GM12872 (cell line): ENCODE data around the gene DPY30.

Experiments used
- TF ChIP-seq, protein P1 (sequence below): IDR thresholded peaks from 3 replicates; pipeline ENCODE4 v1.5.1; 2011; ENCODE audit warnings: low read depth, mild to moderate bottlenecking, low read length, moderate library complexity; ENCODE audit not compliant: insufficient read depth

Gene DPY30

GRCh38 chr2:32061430-32061829 is 21.8 kb upstream of the DPY30 start:
- TF ChIP-seq, protein P1, sequence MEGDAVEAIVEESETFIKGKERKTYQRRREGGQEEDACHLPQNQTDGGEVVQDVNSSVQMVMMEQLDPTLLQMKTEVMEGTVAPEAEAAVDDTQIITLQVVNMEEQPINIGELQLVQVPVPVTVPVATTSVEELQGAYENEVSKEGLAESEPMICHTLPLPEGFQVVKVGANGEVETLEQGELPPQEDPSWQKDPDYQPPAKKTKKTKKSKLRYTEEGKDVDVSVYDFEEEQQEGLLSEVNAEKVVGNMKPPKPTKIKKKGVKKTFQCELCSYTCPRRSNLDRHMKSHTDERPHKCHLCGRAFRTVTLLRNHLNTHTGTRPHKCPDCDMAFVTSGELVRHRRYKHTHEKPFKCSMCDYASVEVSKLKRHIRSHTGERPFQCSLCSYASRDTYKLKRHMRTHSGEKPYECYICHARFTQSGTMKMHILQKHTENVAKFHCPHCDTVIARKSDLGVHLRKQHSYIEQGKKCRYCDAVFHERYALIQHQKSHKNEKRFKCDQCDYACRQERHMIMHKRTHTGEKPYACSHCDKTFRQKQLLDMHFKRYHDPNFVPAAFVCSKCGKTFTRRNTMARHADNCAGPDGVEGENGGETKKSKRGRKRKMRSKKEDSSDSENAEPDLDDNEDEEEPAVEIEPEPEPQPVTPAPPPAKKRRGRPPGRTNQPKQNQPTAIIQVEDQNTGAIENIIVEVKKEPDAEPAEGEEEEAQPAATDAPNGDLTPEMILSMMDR, result no peak

DNA sequence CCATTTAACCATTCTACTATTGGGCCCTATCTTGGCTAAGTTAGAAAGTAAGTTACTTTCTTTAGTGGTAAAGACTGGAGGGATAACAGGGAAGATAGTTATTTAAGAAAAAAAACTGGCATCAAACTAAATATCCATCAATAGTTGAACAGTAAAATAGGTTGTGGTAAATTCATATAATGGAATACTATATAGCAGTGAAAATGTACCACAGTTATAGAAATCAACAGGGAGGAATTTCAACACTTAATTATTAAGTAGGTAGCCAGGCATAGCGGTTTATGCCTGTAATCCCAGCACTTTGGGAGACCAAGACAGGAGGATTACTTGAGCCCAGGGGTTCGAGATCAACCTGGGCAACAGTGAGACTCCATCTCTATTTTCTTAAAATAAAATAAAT is 20.7 kb upstream of the DPY30 start:
- TF ChIP-seq, protein P1, result no peak

DNA sequence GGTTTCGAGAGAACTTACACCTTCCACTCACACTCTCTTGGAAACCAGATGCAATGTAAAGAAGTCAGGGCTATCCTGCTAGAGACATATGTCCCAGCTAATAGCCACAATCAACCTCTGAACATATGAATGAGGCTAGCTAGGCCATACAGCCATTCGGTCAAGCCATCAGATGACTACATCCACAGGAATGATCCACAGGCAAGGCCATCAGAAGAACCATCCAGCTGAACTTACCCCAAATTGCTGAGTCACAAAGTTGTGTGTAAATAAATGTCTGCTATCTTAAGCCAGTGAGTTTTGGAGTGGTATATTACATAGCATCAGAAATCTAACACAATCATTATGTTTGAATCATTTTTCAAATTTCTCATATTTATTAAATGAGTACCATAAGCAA is 18.5 kb upstream of the DPY30 start:
- TF ChIP-seq, protein P1, result no peak

DNA sequence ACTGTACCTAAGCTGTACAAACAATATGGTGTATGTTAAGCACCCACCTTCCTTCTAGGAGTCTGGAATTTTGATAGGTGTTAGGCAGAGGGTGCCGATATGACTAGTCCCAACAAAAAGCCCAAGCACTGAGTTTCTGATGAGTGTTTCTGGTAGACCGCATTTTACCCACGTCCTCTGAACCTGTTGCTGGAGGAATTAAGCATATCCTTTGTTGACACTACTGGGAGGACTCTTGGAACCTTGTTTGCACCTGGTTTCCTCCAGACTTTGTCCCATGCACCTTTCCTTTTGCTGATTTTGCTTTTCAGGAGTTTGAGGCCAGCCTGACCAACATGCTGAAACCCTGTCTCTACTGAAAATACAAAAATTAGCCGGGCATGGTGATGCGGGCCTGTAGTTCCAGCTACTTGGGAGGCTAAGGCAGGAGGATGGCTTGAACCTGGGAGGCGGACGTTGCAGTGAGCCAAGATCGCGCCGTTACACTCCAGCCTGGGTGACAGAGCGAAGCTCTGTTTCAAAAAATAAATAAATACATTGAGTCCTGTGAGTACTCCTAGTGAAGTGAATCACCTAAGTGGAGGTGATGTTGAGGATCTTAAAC is 12.3 kb upstream of the DPY30 start:
- TF ChIP-seq, protein P1, result no peak

GRCh38 chr2:32043561-32043960 is 4.0 kb upstream of the DPY30 start:
- TF ChIP-seq, protein P1, result no peak

- TF ChIP-seq, protein P1, result no peak
Observed at GRCh38 chr2:32012872-32013271, 26.7 kb downstream of the DPY30 start.

DNA sequence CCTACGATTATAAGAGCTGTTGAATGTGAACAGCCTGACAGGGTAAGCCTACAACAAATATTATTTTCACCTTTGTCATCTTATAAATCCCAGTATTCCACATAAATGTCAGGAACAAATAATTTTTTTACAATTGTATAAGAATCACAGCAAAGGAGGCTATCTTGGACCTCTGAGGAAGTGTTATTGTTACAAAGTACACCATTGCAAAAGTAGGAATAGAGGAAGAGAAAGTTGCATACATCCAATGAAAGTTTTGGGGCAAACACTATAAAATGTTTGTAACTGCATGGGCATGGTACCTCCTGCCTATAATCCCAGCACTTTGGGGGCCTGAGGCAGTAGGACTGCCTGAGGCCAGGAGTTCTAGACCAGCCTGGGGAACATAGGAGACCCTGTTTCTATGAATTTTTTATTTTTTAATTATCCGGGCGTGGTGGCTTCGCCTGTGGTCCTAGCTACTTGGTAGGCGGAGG is 28.1 kb downstream of the DPY30 start:
- TF ChIP-seq, protein P1, result no peak
